Naive thymus-derived CD8-positive, alpha-beta T cell (primary cell): ENCODE measurements around the gene MAGI2. TPM values are rescaled to one million over a fixed set of nuclear protein-coding genes. Genes with fewer than 3 reads are reported as not detected.

Experiments used
- ATAC-seq, 2 donors: fragments of 150-1000 bp; cut with Tn5 transposase in 1 of 2; sonication (Bioruptor Pico), chemical (Tn5 transposase) in 1 of 2; 1 replicate in 1 of 2; 2 replicates in 1 of 2; pipeline ENCODE4 v1.10.0; 2021; ENCODE audit warnings: mild to moderate bottlenecking in 2 of 2, moderate library complexity in 2 of 2
- POLR2A ChIA-PET: fragments of 350-600 bp; sonication (Branson Sonifier 250); formaldehyde crosslinking; loops from one replicate; lab custom pipeline; 2021; ENCODE audit warnings: antibody characterized with exemption; lab: Charles Lee
- DNase-seq, 10 donors: peaks; one replicate each; pipeline versions ENCODE4 v3.0.0 to v3.0.0-alpha.2; 2020 to 2022
- H3K27ac Mint-ChIP-seq, 10 donors: one replicate each; pipeline ENCODE4 v1.8.0; 2020 to 2022; ENCODE audit warnings: mild to moderate bottlenecking in 10 of 10, mixed read lengths in 10 of 10, moderate library complexity in 4 of 10, inconsistent platforms in 1 of 10
- H3K27me3 Mint-ChIP-seq, 5 donors: one replicate each; pipeline ENCODE4 v1.8.0; 2021 to 2022; ENCODE audit warnings: mixed read lengths in 5 of 5
- H3K36me3 Mint-ChIP-seq, 3 donors: one replicate each; pipeline ENCODE4 v1.8.0; 2020 to 2022; ENCODE audit warnings: mixed read lengths in 3 of 3, mild to moderate bottlenecking in 2 of 3, inconsistent platforms in 1 of 3
- H3K4me1 Mint-ChIP-seq, 4 donors: one replicate each; pipeline ENCODE4 v1.8.0; 2021 to 2022; ENCODE audit warnings: mixed read lengths in 4 of 4
- H3K4me3 Mint-ChIP-seq, 10 donors: one replicate each; pipeline ENCODE4 v1.8.0; 2020 to 2022; ENCODE audit warnings: mild to moderate bottlenecking in 10 of 10, mixed read lengths in 10 of 10, moderate library complexity in 6 of 10, inconsistent platforms in 1 of 10
- H3K9me3 Mint-ChIP-seq, 9 donors: one replicate each; pipeline ENCODE4 v1.8.0; 2020 to 2022; ENCODE audit warnings: mixed read lengths in 9 of 9, mild to moderate bottlenecking in 3 of 9, inconsistent platforms in 1 of 9, moderate library complexity in 1 of 9
- polyA plus RNA-seq, 3 donors: library from polyadenylated mRNA; unstranded; fragments of 300-500 nt; fragmentation: Illumina TruSeq; gene quantifications; one replicate each; pipeline ENCODE4 v1.2.3, GENCODE V29; 2021
- total RNA-seq, 8 experiments: library from RNA in 2 of 8; stranded (reverse) in 2 of 8; gene quantifications; one replicate each; pipeline ENCODE4 v1.2.3 and lab custom pipeline; 2021 to 2026

The MAGI2 gene
- total and polyA plus RNA-seq, 5 experiments from 2014 or later, result 0.02 to 0.65 (median 0.37) TPM; not detected in 1

DNA sequence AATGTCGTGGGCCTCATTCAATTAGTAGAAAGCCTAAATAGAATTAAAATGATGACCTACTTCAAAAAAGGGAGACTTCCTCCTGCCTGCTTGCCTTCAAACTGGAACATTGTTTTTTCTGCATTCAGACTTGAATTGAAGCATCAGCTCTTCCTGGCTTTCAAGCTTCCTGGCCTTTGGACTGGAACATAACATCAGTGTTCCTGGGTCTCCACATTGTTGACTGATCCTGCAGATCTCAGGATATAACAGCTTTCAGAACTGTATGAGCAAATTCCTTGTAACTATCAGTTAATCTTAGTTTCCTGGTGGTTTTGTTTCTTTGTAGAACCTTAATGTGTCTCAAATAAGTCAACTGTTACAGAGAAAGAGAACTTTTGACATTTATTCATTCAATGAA, 18.6 kb downstream of the MAGI2 start:
- no peak for DNase-seq
- Mint-ChIP-seq H3K4me3 (no peak overlapping the region), H3K36me3 (no peaks in the 10 kb centered on the region), H3K27me3 (peaks cover 4 to 14% (median 11%) of the 10 kb centered on the region in 5 donors), H3K27ac (no peak overlapping the region), H3K4me1 (no peaks in the 10 kb centered on the region), H3K9me3 (no peaks in the 10 kb centered on the region)
- no peak for ATAC-seq
- POLR2A ChIA-PET, result no interaction called here

- ATAC-seq, result no peak
- POLR2A ChIA-PET, result no interaction called here
- H3K36me3 Mint-ChIP-seq, result no peaks in the 10 kb centered on the region
- no peak for DNase-seq
- no peak overlapping the region for H3K4me3 Mint-ChIP-seq
- no peak overlapping the region for H3K27ac Mint-ChIP-seq
- H3K27me3 Mint-ChIP-seq, result peaks cover 4 to 14% (median 11%) of the 10 kb centered on the region in 5 donors
- H3K9me3 Mint-ChIP-seq, result no peaks in the 10 kb centered on the region
- H3K4me1 Mint-ChIP-seq, result no peaks in the 10 kb centered on the region
These were observed 19.4 kb downstream of the MAGI2 start for GRCh38 chr7:79434098-79434497.

DNA sequence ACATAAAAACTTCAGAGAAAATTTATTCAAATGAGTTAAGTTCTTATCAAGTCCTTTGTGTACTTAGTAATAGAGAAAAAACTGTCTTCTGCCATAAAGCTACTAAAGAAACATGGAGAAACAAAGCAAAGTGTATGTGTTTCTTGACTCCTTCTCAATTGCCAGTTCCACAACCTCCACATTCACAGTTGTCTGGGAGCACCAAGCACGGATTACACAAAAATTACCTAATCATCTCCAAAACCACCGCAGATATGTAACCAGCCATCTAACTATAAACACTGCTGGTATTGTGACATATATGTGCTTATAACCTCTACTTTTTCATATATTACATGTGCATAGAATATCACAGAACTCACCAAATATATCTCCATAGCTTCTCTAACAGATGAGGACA, 23.1 kb downstream of the MAGI2 start:
- no peak for ATAC-seq

GRCh38 chr7:79425665-79426064, 27.8 kb downstream of the MAGI2 start:
- no peak for ATAC-seq
- no peak for DNase-seq
- H3K36me3 Mint-ChIP-seq, result no peaks in the 10 kb centered on the region
- H3K4me1 Mint-ChIP-seq, result no peaks in the 10 kb centered on the region
- H3K9me3 Mint-ChIP-seq, result no peaks in the 10 kb centered on the region
- no peak overlapping the region for H3K27ac Mint-ChIP-seq
- peaks cover 0 to 7% (median 2%) of the 10 kb centered on the region in 5 donors for H3K27me3 Mint-ChIP-seq
- POLR2A ChIA-PET, result no interaction called here
- H3K4me3 Mint-ChIP-seq, result no peak overlapping the region

More for the DNA sequence above, 23.1 kb downstream of the MAGI2 start:
- no peak for DNase-seq
- no peaks in the 10 kb centered on the region for H3K4me1 Mint-ChIP-seq
- H3K9me3 Mint-ChIP-seq, result no peaks in the 10 kb centered on the region
- POLR2A ChIA-PET, result no interaction called here
- H3K27me3 Mint-ChIP-seq, result peaks cover 4 to 15% (median 12%) of the 10 kb centered on the region in 5 donors
- H3K4me3 Mint-ChIP-seq, result no peak overlapping the region
- H3K27ac Mint-ChIP-seq, result no peak overlapping the region
- no peaks in the 10 kb centered on the region for H3K36me3 Mint-ChIP-seq

DNA sequence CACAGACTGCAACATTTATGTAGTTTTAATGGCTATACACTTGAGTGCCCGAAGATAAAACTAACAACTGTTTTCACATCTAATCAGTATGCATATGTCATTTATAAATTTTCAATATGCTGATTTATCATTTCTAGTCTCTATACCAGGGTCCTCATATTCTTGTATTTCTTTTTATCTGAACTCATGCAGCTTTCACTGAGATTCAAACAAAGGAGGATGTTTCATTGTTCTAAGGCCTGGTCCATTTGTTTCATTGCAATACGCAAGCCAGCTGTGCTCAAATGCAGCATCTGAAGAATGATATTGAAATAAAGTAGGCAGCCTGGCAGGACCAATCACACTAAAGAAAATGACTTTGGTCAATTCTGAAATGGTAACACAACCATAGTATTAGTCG, 31.7 kb downstream of the MAGI2 start:
- POLR2A ChIA-PET, result no interaction called here
- H3K9me3 Mint-ChIP-seq, result no peaks in the 10 kb centered on the region
- no peak overlapping the region for H3K4me3 Mint-ChIP-seq

DNA sequence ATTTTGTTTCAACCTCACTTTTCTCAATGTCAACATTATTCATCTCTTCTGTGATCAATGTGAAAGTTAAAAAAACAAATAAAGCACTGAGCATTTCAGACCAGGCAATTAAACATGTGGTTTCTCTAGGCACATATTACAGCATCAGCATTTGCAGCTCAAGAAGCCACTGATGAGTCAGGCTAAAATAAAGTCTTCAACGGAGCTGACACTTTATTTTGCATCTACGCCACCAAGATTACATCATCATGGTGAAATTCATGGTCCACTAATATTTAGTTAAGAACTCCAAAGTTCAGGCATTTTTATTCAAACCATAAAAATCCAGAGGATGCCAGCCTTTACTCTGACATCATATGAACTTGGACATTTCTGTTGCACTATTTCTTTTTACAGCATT, 33.0 kb downstream of the MAGI2 start:
- H3K9me3 Mint-ChIP-seq, result no peaks in the 10 kb centered on the region

More for the DNA sequence above, 31.7 kb downstream of the MAGI2 start:
- Mint-ChIP-seq H3K27ac (no peak overlapping the region), H3K27me3 (peaks cover 0 to 3% (median 0%) of the 10 kb centered on the region in 5 donors), H3K4me1 (no peaks in the 10 kb centered on the region), H3K36me3 (no peaks in the 10 kb centered on the region)
- ATAC-seq (no peak), DNase-seq (no peak)

DNA sequence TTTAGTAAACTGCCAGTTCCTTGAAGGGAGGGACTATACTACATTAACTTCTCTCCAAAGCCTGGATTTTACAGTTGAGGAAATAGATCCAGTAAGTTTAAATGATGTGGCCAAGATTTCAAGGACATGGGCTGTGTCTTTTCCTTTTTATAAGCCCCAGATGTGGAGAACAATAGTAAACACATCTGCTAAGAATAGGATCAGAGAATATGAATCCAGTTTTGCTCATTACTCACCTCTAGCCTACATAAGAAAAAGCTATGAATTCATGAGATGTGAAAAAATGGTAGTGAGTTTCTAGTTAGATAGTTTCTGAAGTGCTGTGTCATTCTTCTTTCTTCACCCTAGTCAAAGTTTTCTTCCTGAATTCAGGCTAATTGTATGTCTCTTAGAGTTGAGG, 38.6 kb downstream of the MAGI2 start:
- ATAC-seq (no peak), DNase-seq (no peak)
- POLR2A ChIA-PET, result no interaction called here
- peaks cover 0 to 26% (median 6%) of the 10 kb centered on the region in 5 donors for H3K27me3 Mint-ChIP-seq
- H3K4me3 Mint-ChIP-seq, result no peak overlapping the region
- no peaks in the 10 kb centered on the region for H3K36me3 Mint-ChIP-seq
- no peaks in the 10 kb centered on the region for H3K4me1 Mint-ChIP-seq
- H3K27ac Mint-ChIP-seq, result no peak overlapping the region
- H3K9me3 Mint-ChIP-seq, result no peaks in the 10 kb centered on the region

More for the DNA sequence above, 33.0 kb downstream of the MAGI2 start:
- no peak for ATAC-seq
- no peak for DNase-seq
- POLR2A ChIA-PET, result no interaction called here
- H3K4me1 Mint-ChIP-seq, result no peaks in the 10 kb centered on the region
- H3K27me3 Mint-ChIP-seq, result peaks cover 0 to 12% (median 3%) of the 10 kb centered on the region in 5 donors
- no peak overlapping the region for H3K4me3 Mint-ChIP-seq
- H3K27ac Mint-ChIP-seq, result no peak overlapping the region
- H3K36me3 Mint-ChIP-seq, result no peaks in the 10 kb centered on the region

DNA sequence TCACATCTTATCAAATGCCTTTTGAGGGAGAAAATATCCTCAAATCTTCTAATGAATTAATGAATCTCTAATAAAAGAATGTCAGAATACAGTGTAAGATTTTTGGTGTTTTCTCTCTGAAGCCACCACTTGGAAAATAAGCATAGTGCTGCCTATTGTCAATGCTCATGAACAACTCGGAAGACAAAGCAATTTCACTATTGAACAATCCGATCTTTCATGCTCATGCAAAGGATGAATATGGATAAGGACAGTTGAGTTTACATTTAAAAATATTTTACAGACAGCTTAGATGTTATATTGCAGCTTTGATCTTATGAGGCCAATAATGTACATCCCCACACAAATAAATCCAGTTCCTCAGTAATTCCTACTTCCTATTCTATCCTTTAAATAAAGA, 40.6 kb downstream of the MAGI2 start:
- Mint-ChIP-seq H3K36me3 (no peaks in the 10 kb centered on the region), H3K9me3 (no peaks in the 10 kb centered on the region), H3K4me1 (no peaks in the 10 kb centered on the region), H3K27me3 (peaks cover 0 to 26% (median 6%) of the 10 kb centered on the region in 5 donors), H3K27ac (no peak overlapping the region), H3K4me3 (no peak overlapping the region)
- DNase-seq, result no peak
- POLR2A ChIA-PET, result no interaction called here
- ATAC-seq, result no peak

GRCh38 chr7:79412438-79412837, 41.0 kb downstream of the MAGI2 start:
- no peaks in the 10 kb centered on the region for H3K4me1 Mint-ChIP-seq
- ATAC-seq (no peak), DNase-seq (no peak)
- H3K4me3 Mint-ChIP-seq, result no peak overlapping the region
- peaks cover 0 to 26% (median 6%) of the 10 kb centered on the region in 5 donors for H3K27me3 Mint-ChIP-seq
- POLR2A ChIA-PET, result no interaction called here
- no peaks in the 10 kb centered on the region for H3K9me3 Mint-ChIP-seq
- H3K27ac Mint-ChIP-seq, result no peak overlapping the region
- H3K36me3 Mint-ChIP-seq, result no peaks in the 10 kb centered on the region

DNA sequence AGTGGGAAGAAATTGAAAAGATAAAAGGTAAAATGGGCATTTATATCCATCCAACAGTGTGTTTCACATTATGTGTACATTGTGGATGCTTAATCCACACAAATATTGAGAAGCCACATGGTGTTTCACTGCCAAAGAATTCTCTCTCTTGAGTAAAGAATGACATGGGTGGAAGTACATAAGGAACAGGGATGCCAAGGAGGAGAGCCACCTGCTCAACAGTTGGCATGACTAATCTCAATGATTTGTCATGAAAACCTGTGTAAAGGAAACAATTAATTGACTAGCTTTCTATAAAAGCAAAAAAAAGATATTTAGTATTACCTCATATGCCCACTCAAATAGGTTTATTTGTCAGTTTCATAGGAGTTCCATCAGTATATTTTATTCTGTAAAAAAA, 43.1 kb downstream of the MAGI2 start:
- ATAC-seq, result no peak
- no peaks in the 10 kb centered on the region for H3K9me3 Mint-ChIP-seq

DNA sequence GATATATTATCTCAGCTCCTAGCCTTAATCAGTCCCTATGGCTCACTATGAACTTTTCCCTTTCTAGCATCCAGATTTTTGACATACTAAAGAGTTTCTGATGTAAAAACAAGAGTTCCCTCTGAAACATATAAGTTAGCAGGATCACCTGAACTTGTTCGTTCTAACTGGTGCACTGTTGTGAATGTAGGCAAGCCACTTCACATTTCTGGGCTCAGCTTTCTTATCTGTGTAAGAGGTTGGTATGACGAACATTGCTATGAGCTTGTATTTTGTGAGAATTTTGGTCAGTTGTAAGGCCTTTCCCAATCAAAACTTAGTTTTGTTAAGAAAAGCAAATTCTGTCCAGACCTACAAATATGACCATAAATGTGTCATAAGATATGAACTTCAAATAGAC, 46.1 kb downstream of the MAGI2 start:
- POLR2A ChIA-PET, result no interaction called here
- Mint-ChIP-seq H3K27ac (no peak overlapping the region), H3K4me1 (no peaks in the 10 kb centered on the region), H3K9me3 (no peaks in the 10 kb centered on the region), H3K27me3 (peaks cover 0 to 3% (median 3%) of the 10 kb centered on the region in 5 donors), H3K36me3 (no peaks in the 10 kb centered on the region), H3K4me3 (no peak overlapping the region)
- DNase-seq, result no peak
- ATAC-seq, result no peak

More for the DNA sequence above, 43.1 kb downstream of the MAGI2 start:
- POLR2A ChIA-PET, result no interaction called here
- Mint-ChIP-seq H3K36me3 (no peaks in the 10 kb centered on the region), H3K4me3 (no peak overlapping the region), H3K4me1 (no peaks in the 10 kb centered on the region), H3K27ac (no peak overlapping the region), H3K27me3 (peaks cover 0 to 14% (median 6%) of the 10 kb centered on the region in 5 donors)
- no peak for DNase-seq

DNA sequence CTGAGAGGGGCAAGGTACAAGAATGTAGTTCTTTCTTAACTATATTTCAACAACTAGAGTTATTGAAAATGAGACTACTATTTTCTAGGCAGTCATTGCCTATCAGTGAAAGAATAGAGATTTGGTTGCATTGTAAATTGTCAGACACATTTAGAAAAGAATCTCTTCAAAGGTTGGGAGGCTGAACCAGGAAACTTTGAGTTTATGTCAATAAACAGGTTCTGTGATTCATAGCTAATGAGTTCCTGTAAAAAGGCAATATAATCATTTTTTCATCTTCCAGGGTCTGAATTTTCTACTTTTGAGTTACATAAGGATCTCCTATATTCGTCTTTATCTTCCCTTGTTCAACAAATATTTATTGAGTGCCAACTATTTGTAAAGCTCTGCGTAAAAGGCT, 47.1 kb downstream of the MAGI2 start:
- no peaks in the 10 kb centered on the region for H3K4me1 Mint-ChIP-seq
- H3K4me3 Mint-ChIP-seq, result no peak overlapping the region
- ATAC-seq (no peak), DNase-seq (no peak)
- no peak overlapping the region for H3K27ac Mint-ChIP-seq
- POLR2A ChIA-PET, result no interaction called here
- H3K9me3 Mint-ChIP-seq, result no peaks in the 10 kb centered on the region
- no peaks in the 10 kb centered on the region for H3K36me3 Mint-ChIP-seq
- H3K27me3 Mint-ChIP-seq, result peaks cover 0 to 3% (median 3%) of the 10 kb centered on the region in 5 donors

DNA sequence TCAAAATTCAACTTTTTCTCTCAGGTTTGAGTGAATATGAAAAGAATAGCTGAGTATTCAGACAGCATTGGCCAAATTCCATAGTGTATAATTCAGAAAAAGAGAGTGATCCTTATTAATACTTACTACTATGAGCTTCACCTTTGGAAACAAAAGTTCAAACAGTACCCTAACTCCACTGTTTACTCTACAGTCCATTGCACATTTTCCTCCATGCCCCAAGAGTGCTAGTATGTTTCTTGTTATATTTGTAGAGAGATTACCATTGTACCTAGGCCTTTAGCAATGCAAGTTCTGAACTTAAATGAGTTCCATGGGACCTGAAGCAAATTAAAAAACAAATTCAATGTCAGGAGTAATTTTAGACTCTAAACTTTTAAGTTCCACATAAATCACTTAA, 48.1 kb downstream of the MAGI2 start:
- H3K27ac Mint-ChIP-seq, result no peak overlapping the region
- no peaks in the 10 kb centered on the region for H3K9me3 Mint-ChIP-seq

DNA sequence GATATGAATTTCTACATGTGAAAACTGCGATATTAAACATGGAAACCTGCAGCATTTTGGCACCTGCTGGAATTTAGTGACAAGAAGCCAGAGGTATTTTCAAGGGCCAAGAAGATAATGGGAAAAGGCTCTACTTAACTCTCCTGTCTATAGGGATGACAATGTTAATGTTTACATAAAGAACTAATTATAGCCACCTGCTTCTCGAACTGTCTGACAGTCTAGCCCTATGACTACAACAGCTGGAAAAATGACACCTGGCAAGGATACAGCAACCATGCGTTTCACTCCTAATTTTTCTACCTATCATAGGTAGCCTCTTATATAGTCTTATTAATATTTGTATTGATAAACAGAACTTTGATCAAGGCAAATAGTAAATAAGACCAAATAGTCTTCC, 49.6 kb downstream of the MAGI2 start:
- Mint-ChIP-seq H3K27me3 (peaks cover 0 to 3% (median 0%) of the 10 kb centered on the region in 5 donors), H3K36me3 (no peaks in the 10 kb centered on the region), H3K9me3 (no peaks in the 10 kb centered on the region), H3K4me1 (no peaks in the 10 kb centered on the region), H3K27ac (no peak overlapping the region), H3K4me3 (no peak overlapping the region)
- no peak for ATAC-seq
- POLR2A ChIA-PET, result no interaction called here
- DNase-seq, result no peak

More for the DNA sequence above, 48.1 kb downstream of the MAGI2 start:
- H3K36me3 Mint-ChIP-seq, result no peaks in the 10 kb centered on the region
- H3K4me3 Mint-ChIP-seq, result no peak overlapping the region
- H3K4me1 Mint-ChIP-seq, result no peaks in the 10 kb centered on the region
- DNase-seq, result no peak
- POLR2A ChIA-PET, result no interaction called here
- no peak for ATAC-seq
- H3K27me3 Mint-ChIP-seq, result peaks cover 0 to 3% (median 3%) of the 10 kb centered on the region in 5 donors
